PC-9 (cell line): ENCODE data around the gene SF3A1. TPM values are rescaled to one million over a fixed set of nuclear protein-coding genes. Genes with fewer than 3 reads are reported as not detected.
A peak's percentile ranks its signal among the peaks of the same experiment; 100 is the strongest.

Experiments used
- BruUV-seq: library from RNA; stranded (reverse); fragments of 400-500 nt; replicated peaks from 2 replicates; lab custom pipeline; 2021; lab: Mats Ljungman, UMichigan
- CTCF ChIA-PET: fragments of 300-600 bp; sonication (Branson Sonifier 250); formaldehyde crosslinking; loops from one replicate; lab custom pipeline; 2022; ENCODE audit warnings: antibody characterized with exemption; lab: Charles Lee
- POLR2A ChIA-PET: fragments of 300-600 bp; sonication (Branson Sonifier 250); formaldehyde crosslinking; loops from one replicate; lab custom pipeline; 2022; ENCODE audit warnings: antibody characterized with exemption; ENCODE audit not compliant: unreplicated experiment; lab: Charles Lee
- DNase-seq, 2 experiments: peaks; one replicate each; pipeline versions ENCODE4 v3.0.0 to v3.0.0-alpha.2; 2015 to 2022; ENCODE audit warnings: mixed read lengths in 1 of 2
- H2AFZ ChIP-seq: fragments of 200-600 bp; sonication (generic); 2 replicates; pipeline ENCODE4 v1.8.1; 2017; ENCODE audit warnings: antibody characterized with exemption
- H3F3A ChIP-seq: fragments of 200-600 bp; sonication (generic); 2 replicates; pipeline ENCODE4 v1.8.1; 2017; ENCODE audit warnings: antibody characterized with exemption, mild to moderate bottlenecking, low read depth; ENCODE audit not compliant: insufficient read depth
- H3K27ac ChIP-seq: fragments of 200-600 bp; sonication (generic); 2 replicates; pipeline ENCODE4 v1.6.1; 2016; ENCODE audit warnings: mixed run types
- H3K27me3 ChIP-seq: fragments of 200-600 bp; sonication (generic); 2 replicates; pipeline ENCODE4 v1.6.1; 2016; ENCODE audit warnings: low read depth, mixed run types; ENCODE audit not compliant: insufficient read depth
- H3K36me3 ChIP-seq: fragments of 200-600 bp; sonication (generic); 2 replicates; pipeline ENCODE4 v1.6.1; 2016; ENCODE audit warnings: low read depth, mixed run types
- H3K4me1 ChIP-seq: fragments of 200-600 bp; sonication (generic); replicated peaks from 2 replicates; pipeline ENCODE4 v1.6.1; 2016; ENCODE audit warnings: mixed run types; ENCODE audit not compliant: insufficient read depth
- H3K4me2 ChIP-seq: fragments of 200-600 bp; sonication (generic); 2 replicates; pipeline ENCODE4 v1.6.1; 2017; ENCODE audit warnings: mixed run types
- H3K4me3 ChIP-seq: fragments of 200-600 bp; sonication (generic); 2 replicates; pipeline ENCODE4 v1.6.1; 2016; ENCODE audit warnings: mixed run types
- H3K79me2 ChIP-seq: fragments of 200-600 bp; sonication (generic); 2 replicates; pipeline ENCODE4 v1.6.1; 2017; ENCODE audit warnings: low read depth, mixed run types
- H3K9me2 ChIP-seq: fragments of 200-600 bp; sonication (generic); 2 replicates; pipeline ENCODE4 v1.8.1; 2017; ENCODE audit warnings: mild to moderate bottlenecking; ENCODE audit not compliant: insufficient read depth
- H3K9me3 ChIP-seq: fragments of 200-600 bp; sonication (generic); 2 replicates; pipeline ENCODE4 v1.8.1; 2016; ENCODE audit warnings: low read depth; ENCODE audit not compliant: insufficient read depth
- H4K20me1 ChIP-seq: fragments of 200-600 bp; sonication (generic); 2 replicates; pipeline ENCODE4 v1.8.1; 2017; ENCODE audit not compliant: insufficient read depth
- CTCF ChIP-seq: fragments of 200-600 bp; sonication (generic); conservative IDR thresholded peaks from 2 replicates; pipeline ENCODE4 v1.6.1; 2017; ENCODE audit warnings: mixed run types, antibody characterized with exemption, mild to moderate bottlenecking, moderate library complexity
- EZH2 ChIP-seq: fragments of 200-600 bp; sonication (generic); IDR thresholded peaks from 2 replicates; pipeline ENCODE4 v1.8.0; 2017; ENCODE audit warnings: antibody characterized with exemption, low read depth
- intact Hi-C: fragments of 100-400 bp; cut with micrococcal nuclease; formaldehyde crosslinking; loops from one replicate; pipeline ENCODE4 v1.10.0; 2022; ENCODE audit not compliant: unreplicated experiment
- total RNA-seq: library from RNA; stranded (reverse); gene quantifications from 2 replicates; pipeline ENCODE4 v1.2.3, GENCODE V29; 2021

The SF3A1 gene
- total RNA-seq, 1 experiment from 2014 or later = 189 TPM

GRCh38 chr22:30397656-30398635 is 41.3 kb upstream of the SF3A1 start:
- peak in 1 of 2 experiments; percentile 36 for DNase-seq
- Histone ChIP-seq H3K4me2 (peak overlapping the region; percentile 100), H3K4me1 (peaks cover 26% of the 10 kb centered on the region), H3K79me2 (peaks cover 48% of the 10 kb centered on the region), H3K9me2 (no peaks in the 10 kb centered on the region), H3K27me3 (no peaks in the 10 kb centered on the region), H3K36me3 (no peaks in the 10 kb centered on the region), H3K4me3 (peak overlapping the region; percentile 69), H4K20me1 (no peaks in the 10 kb centered on the region; the same call in 1 of the 2 replicates), H3K27ac (no peak overlapping the region), H3F3A (peaks cover 7% of the 10 kb centered on the region; the same call in 1 of the 2 replicates), H2AFZ (peak overlapping the region; percentile 78), H3K9me3 (no peaks in the 10 kb centered on the region)
- ChIA-PET CTCF (interaction anchor here (0.6 to 1.1 kb wide), 5 partner anchors 10 to 228 kb away, joined by 3 to 13 read pairs (median 3); partner anchors contain the start of gene RNF215), POLR2A (interaction anchor here (0.6 to 1.9 kb wide), 4 partner anchors 26 to 924 kb away, joined by 3 to 20 read pairs (median 5); partner anchors contain the start of gene MTFP1)
- TF ChIP-seq CTCF (no peak), EZH2 (no peak)
- BruUV-seq = no TSS peak
- intact Hi-C loops = loop anchor here (1.0 to 10.0 kb wide), 3 partner anchors 22 to 293 kb away; no protein-coding TSS in a partner anchor

- Histone ChIP-seq H3K4me3 (peak within 1 kb of the TSS; percentile 69), H3F3A (peaks cover 5% of the 10 kb centered on the region; the same call in 1 of the 2 replicates), H2AFZ (peak within 1 kb of the TSS; percentile 78), H3K4me1 (peaks cover 32% of the 10 kb centered on the region), H3K79me2 (peaks cover 41% of the 10 kb centered on the region), H4K20me1 (no peaks in the 10 kb centered on the region; the same call in 1 of the 2 replicates), H3K27me3 (no peaks in the 10 kb centered on the region), H3K9me2 (no peaks in the 10 kb centered on the region), H3K27ac (no peak within 1 kb of the TSS), H3K36me3 (no peaks in the 10 kb centered on the region), H3K4me2 (peak within 1 kb of the TSS; percentile 100), H3K9me3 (no peaks in the 10 kb centered on the region)
- DNase-seq = peak; percentile 40 to 64
- ChIA-PET CTCF (interaction anchor here (0.6 to 1.6 kb wide), 9 partner anchors 10 to 229 kb away, joined by 3 to 13 read pairs (median 3); partner anchors contain the start of genes MTFP1 and RNF215), POLR2A (interaction anchor here (0.6 to 1.9 kb wide), 7 partner anchors 12 to 925 kb away, joined by 3 to 20 read pairs (median 5); partner anchors contain the start of gene MTFP1)
- TF ChIP-seq CTCF (no peak), EZH2 (no peak)
- TSS peak; percentile 66 for BruUV-seq
- intact Hi-C loops = loop anchor here (1.0 to 10.0 kb wide), 2 partner anchors 27 to 292 kb away; no protein-coding TSS in a partner anchor
Observed at GRCh38 chr22:30396871-30397655, 40.4 kb upstream of the SF3A1 start, which contains the start of gene SEC14L2. Gene SEC14L2, plus strand, starts transcription at chr22:30397018. Its CDS starts 99 bp downstream, at chr22:30397117.
